CD4-positive, alpha-beta T cell treated with Interleukin-1 beta for 1 hour (primary cell): ENCODE results near the gene RASEF.

Experiments used
- DNase-seq, 2 donors: peaks; one replicate each; pipeline ENCODE4 v3.0.0-alpha.2; 2020 to 2022

RASEF gene

GRCh38 chr9:83056174-83056573 is 6.8 kb downstream of the RASEF start:
- no peak for DNase-seq

GRCh38 chr9:83047839-83048775 is 14.8 kb downstream of the RASEF start:
- DNase-seq = no peak

- DNase-seq = no peak
Measured at GRCh38 chr9:83043597-83043996, 19.3 kb downstream of the RASEF start.

GRCh38 chr9:83041771-83042170 is 21.2 kb downstream of the RASEF start:
- DNase-seq = no peak

GRCh38 chr9:83039303-83039702 is 23.6 kb downstream of the RASEF start:
- DNase-seq = no peak

- no peak for DNase-seq
Measured at GRCh38 chr9:83036043-83036442, 26.9 kb downstream of the RASEF start.

GRCh38 chr9:83035143-83035542 is 27.8 kb downstream of the RASEF start:
- DNase-seq = no peak

- no peak for DNase-seq
Measured at GRCh38 chr9:83034587-83034986, 28.4 kb downstream of the RASEF start.

- no peak for DNase-seq
Measured at GRCh38 chr9:83034026-83034425, 28.9 kb downstream of the RASEF start.

- no peak for DNase-seq
Measured at GRCh38 chr9:83032065-83032625, 30.8 kb downstream of the RASEF start.

- no peak for DNase-seq
Measured at GRCh38 chr9:83030391-83031107, 32.4 kb downstream of the RASEF start.

- DNase-seq = no peak
Measured at GRCh38 chr9:83029531-83030137, 33.3 kb downstream of the RASEF start.

- no peak for DNase-seq
Measured at GRCh38 chr9:83027153-83027891, 35.6 kb downstream of the RASEF start.

GRCh38 chr9:83024506-83025125 is 38.3 kb downstream of the RASEF start:
- DNase-seq = no peak

- DNase-seq = no peak
Measured at GRCh38 chr9:83023151-83023550, 39.8 kb downstream of the RASEF start.

GRCh38 chr9:83020864-83021263 is 42.1 kb downstream of the RASEF start:
- no peak for DNase-seq

GRCh38 chr9:83020327-83020726 is 42.6 kb downstream of the RASEF start:
- no peak for DNase-seq

GRCh38 chr9:83019246-83019645 is 43.7 kb downstream of the RASEF start:
- DNase-seq = no peak

- no peak for DNase-seq
Measured at GRCh38 chr9:83015897-83016296, 47.0 kb downstream of the RASEF start.

- no peak for DNase-seq
Measured at GRCh38 chr9:83013867-83014605, 48.9 kb downstream of the RASEF start.
